ENCODE results near the gene UBA1.
A peak's percentile ranks its signal among the peaks of the same experiment; 100 is the strongest.

The UBA1 gene

GRCh38 chrX:47210661-47211425 lies 17.2 kb downstream of the UBA1 start:
- no peak for DNase-seq

DNA sequence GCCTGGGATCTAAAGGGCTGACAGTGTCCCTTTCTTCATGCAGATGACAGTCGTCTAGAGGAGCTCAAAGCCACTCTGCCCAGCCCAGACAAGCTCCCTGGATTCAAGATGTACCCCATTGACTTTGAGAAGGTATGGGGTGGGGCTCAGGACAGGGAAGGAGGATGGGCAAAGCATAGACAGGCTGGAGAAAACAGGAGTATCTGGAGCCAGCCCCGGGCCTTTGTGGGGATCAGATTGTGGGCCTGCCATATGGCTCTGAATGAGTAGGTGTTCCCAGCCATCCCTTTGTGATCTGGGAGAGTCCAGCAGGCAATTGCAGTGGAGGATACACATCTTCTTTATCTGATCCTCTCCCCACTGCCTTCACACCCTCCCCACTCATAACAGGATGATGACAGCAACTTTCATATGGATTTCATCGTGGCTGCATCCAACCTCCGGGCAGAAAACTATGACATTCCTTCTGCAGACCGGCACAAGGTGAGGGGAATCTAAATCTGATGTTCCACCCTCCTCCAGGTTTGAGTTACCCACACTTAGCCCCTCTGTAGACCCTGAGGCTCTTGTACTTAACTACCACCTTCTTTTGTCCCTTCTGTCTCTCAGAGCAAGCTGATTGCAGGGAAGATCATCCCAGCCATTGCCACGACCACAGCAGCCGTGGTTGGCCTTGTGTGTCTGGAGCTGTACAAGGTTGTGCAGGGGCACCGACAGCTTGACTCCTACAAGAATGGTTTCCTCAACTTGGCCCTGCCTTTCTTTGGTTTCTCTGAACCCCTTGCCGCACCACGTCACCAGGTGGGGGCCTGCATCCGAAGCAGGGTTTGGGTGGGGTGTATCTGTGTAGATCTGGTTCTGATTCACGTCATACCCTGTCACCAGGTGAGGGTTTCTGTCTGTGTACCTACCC lies 19.0 kb downstream of the UBA1 start:
- DNase-seq, result no peak

DNA sequence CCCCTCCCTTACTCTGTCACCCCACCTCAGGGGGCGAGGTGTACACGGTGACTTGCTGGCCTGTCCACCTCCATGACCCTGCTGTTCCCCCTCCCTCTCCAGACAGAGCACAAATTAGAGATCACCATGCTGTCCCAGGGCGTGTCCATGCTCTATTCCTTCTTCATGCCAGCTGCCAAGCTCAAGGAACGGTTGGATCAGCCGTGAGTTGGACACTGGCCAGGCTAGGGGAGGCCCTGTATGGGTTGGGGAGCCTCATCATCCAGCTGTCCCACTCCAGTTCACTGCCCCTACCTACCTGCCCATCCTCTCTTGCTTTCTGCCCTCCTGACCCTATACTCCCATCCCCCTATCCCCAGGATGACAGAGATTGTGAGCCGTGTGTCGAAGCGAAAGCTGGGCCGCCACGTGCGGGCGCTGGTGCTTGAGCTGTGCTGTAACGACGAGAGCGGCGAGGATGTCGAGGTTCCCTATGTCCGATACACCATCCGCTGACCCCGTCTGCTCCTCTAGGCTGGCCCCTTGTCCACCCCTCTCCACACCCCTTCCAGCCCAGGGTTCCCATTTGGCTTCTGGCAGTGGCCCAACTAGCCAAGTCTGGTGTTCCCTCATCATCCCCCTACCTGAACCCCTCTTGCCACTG lies 20.9 kb downstream of the UBA1 start:
- DNase-seq, result no peak

DNA sequence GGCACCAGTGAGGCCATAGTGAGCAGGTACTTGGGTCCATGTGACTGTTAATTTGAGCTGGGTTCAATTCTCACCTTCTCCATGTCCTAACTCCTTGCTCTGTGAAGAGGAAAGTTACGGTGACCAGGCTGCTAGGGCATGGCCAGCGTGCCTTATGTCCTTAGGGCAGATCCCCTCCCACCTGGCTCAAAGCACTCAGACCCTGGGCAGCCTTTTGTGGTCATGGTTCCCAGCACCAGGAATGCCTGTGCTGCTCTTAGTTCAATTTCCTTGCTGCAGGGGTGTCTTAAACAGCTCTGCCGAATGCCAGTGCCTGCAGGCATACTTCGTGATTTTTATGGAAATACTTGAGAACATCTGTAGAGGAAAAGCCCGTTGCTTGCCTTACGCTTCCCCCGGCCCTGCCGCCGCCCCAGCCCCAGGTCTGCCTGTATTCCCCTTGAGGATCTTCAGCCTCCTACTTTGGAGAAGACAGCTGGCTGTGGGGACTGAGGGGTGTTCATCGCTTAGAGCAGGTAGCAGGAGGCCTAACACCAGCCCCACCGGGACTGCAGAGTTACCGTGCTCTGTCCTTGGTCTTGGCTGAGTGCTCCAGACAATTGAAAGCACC lies 21.8 kb downstream of the UBA1 start:
- DNase-seq, result no peak

- no peak for DNase-seq
Measured at GRCh38 chrX:47216393-47216925, 22.8 kb downstream of the UBA1 start.

- DNase-seq, result peak; percentile 9
Measured at GRCh38 chrX:47217121-47217851, 23.7 kb downstream of the UBA1 start.

DNA sequence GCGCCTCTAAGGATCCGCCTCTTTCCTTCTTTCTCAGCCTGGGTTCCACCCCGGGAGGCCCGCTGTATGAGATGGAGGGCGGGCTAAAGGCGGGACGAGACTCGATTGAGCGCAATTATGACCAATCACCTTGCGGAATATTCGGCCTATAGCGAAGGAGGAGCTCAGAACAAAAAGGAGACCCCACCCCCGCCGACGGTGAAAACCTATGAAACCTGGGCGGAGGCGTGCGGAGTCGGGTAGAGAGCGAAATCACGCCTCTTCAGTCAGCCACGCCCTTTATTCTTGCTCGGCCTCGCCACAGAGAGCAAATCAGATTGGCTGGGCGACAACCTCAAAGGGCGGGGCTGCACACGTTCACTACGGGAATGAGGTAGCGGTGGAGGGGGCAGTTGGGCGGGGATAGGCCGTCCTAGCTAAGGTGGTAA lies 24.2 kb downstream of the UBA1 start:
- DNase-seq, result peak; percentile 87

DNA sequence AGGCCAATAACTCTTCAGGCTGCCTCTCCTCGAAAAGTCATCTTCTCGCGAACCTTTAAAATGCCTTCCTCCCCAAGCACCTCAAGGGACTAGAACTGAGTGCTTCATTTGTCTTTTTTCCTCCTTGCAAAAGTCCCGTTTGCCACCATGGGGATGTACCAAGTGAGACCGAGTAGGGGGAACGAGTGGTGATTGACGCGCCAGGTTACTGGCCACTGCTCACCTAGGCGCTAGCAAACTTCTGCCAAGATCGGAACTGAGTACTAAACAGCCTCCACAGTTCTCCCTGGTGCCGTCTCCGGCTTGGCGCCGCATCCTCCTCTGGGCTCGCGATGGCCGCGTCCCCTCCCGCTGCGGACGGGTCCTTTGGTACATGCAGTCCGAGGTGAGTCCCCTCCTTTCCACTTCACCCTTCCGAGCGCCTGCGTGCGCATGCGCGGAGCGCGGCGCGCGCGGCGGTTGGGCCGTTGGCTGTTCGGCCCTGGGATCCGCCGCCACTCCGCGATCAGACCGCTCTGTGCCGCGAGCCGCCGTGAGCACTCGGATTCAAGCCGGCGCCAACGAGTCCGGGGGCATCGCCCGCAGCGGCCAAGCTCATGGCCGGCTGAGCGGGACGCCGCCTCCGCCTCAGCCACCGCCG lies 24.8 kb downstream of the UBA1 start, which contains the start of gene CDK16:
Gene CDK16 (plus strand): TSS at position 402 of the 640 bp plus-strand sequence. CDS start 4,877 bp downstream, outside the sequence.
- peak; percentile 96 for DNase-seq

DNA sequence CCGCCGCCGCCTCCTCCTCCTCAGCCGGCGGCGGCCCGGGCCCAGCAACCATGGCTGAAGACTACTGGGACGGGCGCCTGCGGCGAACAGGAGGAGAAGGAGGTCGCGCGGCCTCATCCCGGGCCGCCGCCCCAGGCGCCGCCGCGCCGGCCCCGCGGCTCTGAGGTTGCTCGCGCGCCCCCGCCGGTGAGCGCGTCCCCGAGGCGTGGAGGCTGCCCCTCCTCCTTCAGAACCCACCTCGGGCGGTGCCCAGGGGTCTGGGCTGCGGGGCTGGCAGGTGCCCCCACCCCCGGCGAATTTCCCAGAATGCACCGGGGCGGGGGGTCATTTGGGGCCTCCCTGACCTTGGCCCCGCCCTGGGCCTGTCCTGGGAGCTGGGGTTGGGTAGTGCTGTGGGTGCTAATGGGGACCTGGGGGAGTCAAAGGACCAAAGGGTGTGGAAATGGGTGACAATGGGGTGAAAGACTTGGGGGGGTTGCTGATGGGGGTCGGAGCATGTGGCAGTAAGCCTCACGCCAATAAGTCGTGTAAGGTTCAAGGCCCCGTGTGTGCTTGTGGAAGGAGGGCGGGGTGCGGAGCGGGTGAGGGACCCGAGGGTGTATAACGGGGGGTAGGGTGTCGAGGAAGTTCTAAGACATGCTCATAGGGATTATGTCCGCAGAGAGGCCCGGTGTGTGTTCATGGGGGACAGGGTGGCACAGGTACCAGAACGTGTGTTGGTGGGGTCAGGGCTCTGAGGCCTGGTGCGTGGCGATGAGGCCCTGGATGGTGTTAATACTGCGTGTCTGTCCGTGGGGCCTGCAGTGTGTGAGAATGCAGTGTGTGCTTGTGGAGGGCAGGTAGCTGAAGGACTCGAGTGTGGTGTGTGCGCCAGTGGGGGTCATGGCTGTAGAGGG lies 25.5 kb downstream of the UBA1 start:
- no peak for DNase-seq

GRCh38 chrX:47221756-47222155 lies 28.1 kb downstream of the UBA1 start:
- DNase-seq, result no peak

DNA sequence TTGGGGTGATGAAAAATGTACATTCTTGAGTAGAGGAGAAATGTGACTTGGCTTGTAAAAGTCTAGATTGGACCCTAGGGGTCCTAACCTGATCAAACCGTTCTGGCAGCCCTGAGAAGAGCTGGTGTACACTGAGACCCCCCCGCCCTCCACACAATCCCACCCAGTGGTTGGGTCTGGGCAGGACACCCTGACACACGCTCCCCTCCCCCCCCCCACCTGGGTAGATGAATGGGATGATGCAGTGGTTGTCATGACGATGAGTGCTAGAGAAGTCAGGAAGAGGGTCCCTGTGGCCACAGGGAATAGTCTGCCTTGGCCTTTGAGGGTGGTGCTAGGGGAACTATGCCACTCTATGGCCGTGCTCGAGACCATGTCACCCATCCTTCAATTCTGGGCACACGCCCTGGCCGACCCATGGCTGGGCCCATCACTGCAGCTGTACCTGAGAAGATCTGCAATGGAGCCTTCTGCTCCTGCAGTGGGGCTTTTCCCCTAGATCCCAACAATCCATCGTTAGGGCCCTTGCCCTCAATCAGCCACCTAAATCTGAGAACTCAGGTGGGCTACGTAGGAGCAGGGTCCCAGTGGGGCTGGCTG lies 29.2 kb downstream of the UBA1 start:
- DNase-seq, result no peak

- no peak for DNase-seq
Measured at GRCh38 chrX:47223476-47224250, 30.0 kb downstream of the UBA1 start.

DNA sequence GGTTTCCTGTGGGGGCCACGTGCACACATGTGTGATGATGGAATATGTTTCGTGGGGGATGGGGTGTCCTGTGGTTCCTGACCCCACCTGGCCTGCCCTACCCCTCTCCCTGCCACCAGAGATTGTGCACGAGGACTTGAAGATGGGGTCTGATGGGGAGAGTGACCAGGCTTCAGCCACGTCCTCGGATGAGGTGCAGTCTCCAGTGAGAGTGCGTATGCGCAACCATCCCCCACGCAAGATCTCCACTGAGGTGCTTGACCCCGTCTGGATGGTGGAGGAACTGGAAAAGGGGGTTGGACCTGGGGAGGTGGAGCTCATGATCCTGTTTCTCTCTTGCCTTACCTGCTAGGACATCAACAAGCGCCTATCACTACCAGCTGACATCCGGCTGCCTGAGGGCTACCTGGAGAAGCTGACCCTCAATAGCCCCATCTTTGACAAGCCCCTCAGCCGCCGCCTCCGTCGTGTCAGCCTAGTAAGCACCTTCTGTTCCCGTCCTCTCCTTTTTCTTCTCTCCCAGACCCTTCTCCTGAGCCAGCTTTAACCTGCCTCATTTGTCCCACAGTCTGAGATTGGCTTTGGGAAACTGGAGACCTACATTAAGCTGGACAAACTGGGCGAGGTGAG lies 30.8 kb downstream of the UBA1 start:
- no peak for DNase-seq

GRCh38 chrX:47224896-47225290 lies 31.3 kb downstream of the UBA1 start:
- no peak for DNase-seq

DNA sequence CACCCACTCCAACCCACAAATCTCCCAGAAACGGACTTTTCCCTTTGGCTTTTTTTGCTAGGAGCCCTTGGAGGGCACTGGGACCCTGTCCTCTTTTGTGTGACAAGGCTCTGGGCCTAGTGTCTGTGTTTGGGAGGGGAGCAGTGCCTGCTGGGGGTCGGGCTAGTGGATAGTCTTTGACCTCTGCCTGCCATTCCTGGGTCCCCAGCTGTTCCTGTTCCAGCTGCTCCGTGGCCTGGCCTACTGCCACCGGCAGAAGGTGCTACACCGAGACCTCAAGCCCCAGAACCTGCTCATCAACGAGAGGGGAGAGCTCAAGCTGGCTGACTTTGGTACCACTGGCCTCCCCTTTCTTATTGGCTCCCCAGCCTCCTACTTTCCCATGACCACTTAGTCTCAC lies 32.4 kb downstream of the UBA1 start:
- no peak for DNase-seq

DNA sequence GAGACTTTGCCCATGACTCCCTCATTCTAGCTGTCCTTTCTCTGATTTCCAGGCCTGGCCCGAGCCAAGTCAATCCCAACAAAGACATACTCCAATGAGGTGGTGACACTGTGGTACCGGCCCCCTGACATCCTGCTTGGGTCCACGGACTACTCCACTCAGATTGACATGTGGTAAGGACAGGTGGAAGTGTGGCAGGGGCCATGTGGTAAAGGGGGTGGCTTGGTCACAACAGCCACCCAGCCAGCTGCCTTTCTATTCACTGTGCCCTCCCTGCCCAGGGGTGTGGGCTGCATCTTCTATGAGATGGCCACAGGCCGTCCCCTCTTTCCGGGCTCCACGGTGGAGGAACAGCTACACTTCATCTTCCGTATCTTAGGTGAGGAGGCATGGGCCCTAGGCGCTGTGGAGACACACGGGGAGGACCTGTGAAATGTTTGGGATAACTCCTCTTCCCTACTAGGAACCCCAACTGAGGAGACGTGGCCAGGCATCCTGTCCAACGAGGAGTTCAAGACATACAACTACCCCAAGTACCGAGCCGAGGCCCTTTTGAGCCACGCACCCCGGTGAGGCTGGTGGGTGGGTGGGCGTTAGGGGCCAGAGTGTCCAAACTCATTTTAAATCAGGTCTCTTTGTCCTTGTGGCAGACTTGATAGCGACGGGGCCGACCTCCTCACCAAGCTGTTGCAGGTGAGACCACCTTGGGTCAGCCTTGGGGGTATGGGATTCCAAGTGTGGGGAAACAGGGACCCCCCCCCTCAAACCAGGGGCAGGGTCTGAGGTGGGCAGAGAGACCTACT lies 33.1 kb downstream of the UBA1 start:
- DNase-seq, result no peak

GRCh38 chrX:47227334-47227583 lies 33.6 kb downstream of the UBA1 start:
- DNase-seq, result no peak
